Loucy (cell line): ENCODE measurements around the gene DHRS11.

Experiments used
- H2AFZ ChIP-seq: fragments of 200-600 bp; sonication (generic); 2 replicates; pipeline ENCODE4 v1.6.0; 2016; ENCODE audit warnings: antibody characterized with exemption, mild to moderate bottlenecking, low read length, moderate library complexity
- H3F3A ChIP-seq: fragments of 200-600 bp; 2 replicates; pipeline ENCODE4 v1.6.0; 2016; ENCODE audit warnings: antibody characterized with exemption, low read depth, mild to moderate bottlenecking
- H3K27me3 ChIP-seq: fragments of 200-600 bp; sonication (generic); 2 replicates; pipeline ENCODE4 v1.6.1; 2014; ENCODE audit warnings: low read length, mild to moderate bottlenecking; ENCODE audit not compliant: insufficient read depth, poor library complexity, severe bottlenecking
- H3K36me3 ChIP-seq: fragments of 200-600 bp; sonication (generic); 2 replicates; pipeline ENCODE4 v1.6.1; 2016; ENCODE audit warnings: low read length; ENCODE audit not compliant: insufficient read depth
- H3K4me1 ChIP-seq: fragments of 200-600 bp; sonication (generic); 2 replicates; pipeline ENCODE4 v1.5.1; 2014; ENCODE audit warnings: low read length, mild to moderate bottlenecking; ENCODE audit not compliant: insufficient read depth, poor library complexity, severe bottlenecking
- H3K4me2 ChIP-seq: fragments of 200-600 bp; sonication (generic); 2 replicates; pipeline ENCODE4 v1.6.0; 2014; ENCODE audit warnings: antibody characterized with exemption, low read length, low read depth, mild to moderate bottlenecking; ENCODE audit not compliant: poor library complexity, severe bottlenecking
- H3K4me3 ChIP-seq: fragments of 200-600 bp; sonication (generic); 2 replicates; pipeline ENCODE4 v1.5.1; 2014; ENCODE audit warnings: low read length, mild to moderate bottlenecking, mixed read lengths; ENCODE audit not compliant: poor library complexity, severe bottlenecking
- H3K79me2 ChIP-seq: fragments of 200-600 bp; sonication (generic); 2 replicates; pipeline ENCODE4 v1.6.1; 2014; ENCODE audit warnings: low read length; ENCODE audit not compliant: insufficient read depth
- H3K9ac ChIP-seq: fragments of 200-600 bp; sonication (generic); 2 replicates; pipeline ENCODE4 v1.6.0; 2014; ENCODE audit warnings: mild to moderate bottlenecking, low read depth, low read length, moderate library complexity; ENCODE audit not compliant: poor library complexity, severe bottlenecking
- H3K9me2 ChIP-seq: fragments of 200-600 bp; sonication (generic); replicated peaks from 2 replicates; pipeline ENCODE4 v1.6.1; 2016; ENCODE audit warnings: low read depth, low read length, mixed read lengths
- H3K9me3 ChIP-seq: fragments of 200-600 bp; sonication (generic); 2 replicates; pipeline ENCODE4 v1.6.1; 2014; ENCODE audit warnings: mild to moderate bottlenecking, antibody characterized with exemption, low read length, low read depth; ENCODE audit not compliant: insufficient read depth
- H4K20me1 ChIP-seq: fragments of 200-600 bp; sonication (generic); 2 replicates; pipeline ENCODE4 v1.6.0; 2014; ENCODE audit warnings: antibody characterized with exemption, low read length, mild to moderate bottlenecking; ENCODE audit not compliant: insufficient read depth, poor library complexity, severe bottlenecking
- EZH2phosphoT487 ChIP-seq: fragments of 200-600 bp; IDR thresholded peaks from 2 replicates; pipeline ENCODE4 v1.6.1; 2018; ENCODE audit warnings: antibody characterized with exemption, mild to moderate bottlenecking, moderate library complexity, borderline replicate concordance
- TF ChIP-seq, protein P1 (sequence below): fragments of 200-600 bp; sonication (generic); conservative IDR thresholded peaks from 2 replicates; pipeline ENCODE4 v1.5.1; 2014; ENCODE audit warnings: mild to moderate bottlenecking, antibody characterized with exemption, low read length

Gene DHRS11

DNA sequence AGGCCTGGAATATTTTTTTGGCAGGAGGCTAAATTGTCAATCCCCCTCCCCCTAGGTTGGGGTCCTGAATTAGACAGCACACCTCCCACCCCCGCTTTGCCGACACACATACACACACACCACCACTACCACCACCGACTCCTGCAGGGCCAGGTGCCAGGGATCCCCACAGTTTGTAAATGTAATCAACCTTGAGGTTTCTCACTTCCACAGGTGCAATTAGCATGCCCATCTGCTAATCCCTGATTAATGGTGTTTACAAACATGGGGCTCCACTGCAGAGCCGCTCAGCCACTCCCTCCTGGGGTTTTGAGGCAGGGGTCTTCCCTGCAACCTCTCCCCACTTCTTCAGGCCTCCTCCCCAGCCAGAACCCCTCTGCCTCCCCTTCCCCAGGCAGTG, 21.5 kb downstream of the DHRS11 start:
- Histone ChIP-seq H3K4me2 (no peak overlapping the region), H3F3A (no peaks in the 10 kb centered on the region), H3K9me3 (no peaks in the 10 kb centered on the region), H3K79me2 (no peaks in the 10 kb centered on the region), H3K27me3 (no peaks in the 10 kb centered on the region), H3K36me3 (no peaks in the 10 kb centered on the region), H3K4me3 (no peak overlapping the region), H3K9ac (no peak overlapping the region), H2AFZ (no peak overlapping the region), H3K9me2 (no peaks in the 10 kb centered on the region), H4K20me1 (no peaks in the 10 kb centered on the region), H3K4me1 (no peaks in the 10 kb centered on the region)
- TF ChIP-seq, protein P1, sequence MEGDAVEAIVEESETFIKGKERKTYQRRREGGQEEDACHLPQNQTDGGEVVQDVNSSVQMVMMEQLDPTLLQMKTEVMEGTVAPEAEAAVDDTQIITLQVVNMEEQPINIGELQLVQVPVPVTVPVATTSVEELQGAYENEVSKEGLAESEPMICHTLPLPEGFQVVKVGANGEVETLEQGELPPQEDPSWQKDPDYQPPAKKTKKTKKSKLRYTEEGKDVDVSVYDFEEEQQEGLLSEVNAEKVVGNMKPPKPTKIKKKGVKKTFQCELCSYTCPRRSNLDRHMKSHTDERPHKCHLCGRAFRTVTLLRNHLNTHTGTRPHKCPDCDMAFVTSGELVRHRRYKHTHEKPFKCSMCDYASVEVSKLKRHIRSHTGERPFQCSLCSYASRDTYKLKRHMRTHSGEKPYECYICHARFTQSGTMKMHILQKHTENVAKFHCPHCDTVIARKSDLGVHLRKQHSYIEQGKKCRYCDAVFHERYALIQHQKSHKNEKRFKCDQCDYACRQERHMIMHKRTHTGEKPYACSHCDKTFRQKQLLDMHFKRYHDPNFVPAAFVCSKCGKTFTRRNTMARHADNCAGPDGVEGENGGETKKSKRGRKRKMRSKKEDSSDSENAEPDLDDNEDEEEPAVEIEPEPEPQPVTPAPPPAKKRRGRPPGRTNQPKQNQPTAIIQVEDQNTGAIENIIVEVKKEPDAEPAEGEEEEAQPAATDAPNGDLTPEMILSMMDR = no peak

DNA sequence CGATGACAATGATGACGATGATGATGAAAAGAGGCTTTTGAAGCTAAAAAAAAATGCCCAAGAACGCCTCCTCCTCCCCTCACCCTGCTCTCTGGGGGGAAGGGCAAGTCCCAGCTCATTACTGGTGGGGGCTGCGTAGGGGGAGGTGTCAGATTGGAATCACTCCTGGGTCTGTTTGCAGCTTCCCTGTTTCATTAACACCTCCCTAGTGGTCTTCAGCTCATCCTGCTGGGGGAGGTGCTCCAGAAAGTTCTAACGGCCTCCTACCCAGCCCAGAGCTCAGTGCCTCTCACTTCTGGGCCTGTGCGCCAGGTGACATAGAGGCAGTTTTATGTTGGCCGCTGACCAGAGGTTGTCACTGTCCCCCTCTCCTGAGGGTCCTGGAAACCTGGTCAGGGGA, 22.4 kb downstream of the DHRS11 start:
- Histone ChIP-seq H3K9me2 (no peaks in the 10 kb centered on the region), H2AFZ (no peak overlapping the region), H3F3A (no peaks in the 10 kb centered on the region), H3K4me2 (no peak overlapping the region), H3K9me3 (no peaks in the 10 kb centered on the region), H3K36me3 (no peaks in the 10 kb centered on the region), H3K4me1 (no peaks in the 10 kb centered on the region), H3K27me3 (no peaks in the 10 kb centered on the region), H4K20me1 (no peaks in the 10 kb centered on the region), H3K9ac (no peak overlapping the region), H3K4me3 (no peak overlapping the region), H3K79me2 (no peaks in the 10 kb centered on the region)
- TF ChIP-seq, protein P1 = no peak
- TF ChIP-seq EZH2phosphoT487 = no peak

- Histone ChIP-seq H3F3A (no peaks in the 10 kb centered on the region), H4K20me1 (no peaks in the 10 kb centered on the region), H3K4me1 (no peaks in the 10 kb centered on the region), H3K9ac (no peak overlapping the region), H3K79me2 (no peaks in the 10 kb centered on the region), H2AFZ (no peak overlapping the region), H3K9me3 (no peaks in the 10 kb centered on the region), H3K4me2 (no peak overlapping the region), H3K4me3 (no peak overlapping the region), H3K36me3 (no peaks in the 10 kb centered on the region), H3K9me2 (no peaks in the 10 kb centered on the region), H3K27me3 (no peaks in the 10 kb centered on the region)
- TF ChIP-seq, protein P1 = no peak
- TF ChIP-seq EZH2phosphoT487 = no peak
Observed at GRCh38 chr17:36614933-36615332, 23.3 kb downstream of the DHRS11 start.
